AG09309 (cell line): ENCODE data around the gene TOE1.
"Not testable (repeated sequence)": the region's sequence is repeated elsewhere in the genome, so short reads cannot be mapped to it uniquely, and the experiment has no call there.

Source experiments
- DNase-seq: peaks from one replicate; pipeline ENCODE4 v3.0.0-alpha.2; 2010; ENCODE audit warnings: low read depth
- H3K4me3 ChIP-seq: 2 replicates; pipeline ENCODE4 v1.5.1; 2011; ENCODE audit warnings: mild to moderate bottlenecking, low read depth, low read length, moderate library complexity; ENCODE audit not compliant: control insufficient read depth
- TF ChIP-seq, protein P1 (sequence below): IDR thresholded peaks from 2 replicates; pipeline ENCODE4 v1.5.1; 2011; ENCODE audit warnings: mild to moderate bottlenecking, low read depth, low read length, inconsistent platforms; ENCODE audit not compliant: insufficient read depth, control insufficient read depth; ENCODE audit errors: missing control alignments

TOE1 gene

DNA sequence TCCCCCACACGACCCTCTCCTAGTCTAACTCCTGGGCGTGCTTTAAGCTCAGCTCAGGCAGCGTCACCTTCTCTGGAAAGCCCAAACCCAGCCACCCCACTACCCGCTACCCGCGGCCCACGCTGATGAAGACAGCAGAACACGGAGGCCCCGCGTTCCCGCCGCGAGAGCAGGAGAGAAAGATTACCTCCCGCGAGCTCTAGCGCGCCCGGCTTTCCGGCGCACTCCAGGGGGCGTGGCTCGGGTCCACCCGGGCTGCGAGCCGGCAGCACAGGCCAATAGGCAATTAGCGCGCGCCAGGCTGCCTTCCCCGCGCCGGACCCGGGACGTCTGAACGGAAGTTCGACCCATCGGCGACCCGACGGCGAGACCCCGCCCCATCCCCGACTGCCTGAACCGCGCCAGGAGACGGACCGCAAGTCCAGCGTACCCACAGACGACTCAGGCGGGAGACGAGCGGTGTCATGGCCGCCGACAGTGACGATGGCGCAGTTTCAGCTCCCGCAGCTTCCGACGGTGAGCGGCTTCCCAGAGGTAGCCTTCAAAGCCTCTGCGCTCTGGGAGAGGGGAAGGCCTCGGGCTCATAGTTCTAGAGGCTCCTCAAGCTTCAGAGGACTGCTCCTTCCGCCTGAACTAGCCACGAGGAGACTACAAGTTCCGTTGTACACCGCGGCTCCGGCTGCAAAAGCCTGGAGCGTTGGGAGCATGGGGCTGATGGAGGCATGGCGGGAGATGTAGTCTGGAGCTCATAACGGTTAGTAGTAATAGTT is at the start of gene TOE1, which contains the start of gene MUTYH:
Gene TOE1 (plus strand): TSS at position 382 of the 770 bp plus-strand sequence. CDS start 83 bp downstream, at position 465.
Gene MUTYH (minus strand): TSS at position 652 of the 770 bp plus-strand sequence. CDS start 5,935 bp downstream, outside the sequence.
- peak within 1 kb of the TSS; percentile 82 for H3K4me3 ChIP-seq
- TF ChIP-seq, protein P1, sequence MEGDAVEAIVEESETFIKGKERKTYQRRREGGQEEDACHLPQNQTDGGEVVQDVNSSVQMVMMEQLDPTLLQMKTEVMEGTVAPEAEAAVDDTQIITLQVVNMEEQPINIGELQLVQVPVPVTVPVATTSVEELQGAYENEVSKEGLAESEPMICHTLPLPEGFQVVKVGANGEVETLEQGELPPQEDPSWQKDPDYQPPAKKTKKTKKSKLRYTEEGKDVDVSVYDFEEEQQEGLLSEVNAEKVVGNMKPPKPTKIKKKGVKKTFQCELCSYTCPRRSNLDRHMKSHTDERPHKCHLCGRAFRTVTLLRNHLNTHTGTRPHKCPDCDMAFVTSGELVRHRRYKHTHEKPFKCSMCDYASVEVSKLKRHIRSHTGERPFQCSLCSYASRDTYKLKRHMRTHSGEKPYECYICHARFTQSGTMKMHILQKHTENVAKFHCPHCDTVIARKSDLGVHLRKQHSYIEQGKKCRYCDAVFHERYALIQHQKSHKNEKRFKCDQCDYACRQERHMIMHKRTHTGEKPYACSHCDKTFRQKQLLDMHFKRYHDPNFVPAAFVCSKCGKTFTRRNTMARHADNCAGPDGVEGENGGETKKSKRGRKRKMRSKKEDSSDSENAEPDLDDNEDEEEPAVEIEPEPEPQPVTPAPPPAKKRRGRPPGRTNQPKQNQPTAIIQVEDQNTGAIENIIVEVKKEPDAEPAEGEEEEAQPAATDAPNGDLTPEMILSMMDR, result no peak
- peak; percentile 51 for DNase-seq

DNA sequence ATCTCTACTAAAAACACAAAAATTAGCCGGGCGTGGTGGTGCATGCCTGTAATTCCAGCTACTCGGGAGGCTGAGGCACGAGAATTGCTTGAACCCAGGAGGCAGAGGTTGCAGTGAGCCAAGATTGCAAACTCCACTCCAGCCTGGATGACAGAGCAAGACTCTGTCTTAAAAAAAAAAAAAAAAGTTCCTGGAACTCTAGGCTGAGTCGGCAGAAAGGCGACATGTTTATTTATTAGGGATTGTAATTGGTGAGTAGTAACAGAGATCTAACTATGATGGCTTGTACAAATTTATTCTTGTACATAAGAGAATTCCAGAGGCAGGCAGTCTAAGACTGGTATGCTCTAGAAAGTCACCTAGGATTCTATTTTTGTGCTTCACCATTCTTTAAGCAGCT is 49.0 kb upstream of the TOE1 start:
- not testable (repeated sequence) for H3K4me3 ChIP-seq, DNase-seq

DNA sequence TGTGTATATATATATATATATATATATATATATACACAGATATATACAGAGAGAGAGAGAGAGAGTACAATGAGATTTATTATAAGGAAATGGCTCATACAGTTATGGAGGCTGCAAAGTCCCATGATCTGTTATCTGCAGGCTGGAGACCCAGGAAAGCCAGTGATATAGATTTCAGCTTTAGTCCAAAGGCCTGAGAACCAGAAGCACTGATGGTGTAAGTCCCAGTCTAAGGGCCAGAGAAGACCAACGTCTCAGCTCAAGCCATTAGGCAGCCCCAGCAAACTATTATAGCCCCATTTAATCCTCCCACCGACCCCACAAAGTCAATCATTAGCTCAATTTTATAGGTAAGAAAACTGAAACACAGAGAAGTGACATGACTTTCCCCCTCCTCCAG is 48.3 kb upstream of the TOE1 start:
- no peak overlapping the region for H3K4me3 ChIP-seq
- TF ChIP-seq, protein P1, result no peak
- no peak for DNase-seq

DNA sequence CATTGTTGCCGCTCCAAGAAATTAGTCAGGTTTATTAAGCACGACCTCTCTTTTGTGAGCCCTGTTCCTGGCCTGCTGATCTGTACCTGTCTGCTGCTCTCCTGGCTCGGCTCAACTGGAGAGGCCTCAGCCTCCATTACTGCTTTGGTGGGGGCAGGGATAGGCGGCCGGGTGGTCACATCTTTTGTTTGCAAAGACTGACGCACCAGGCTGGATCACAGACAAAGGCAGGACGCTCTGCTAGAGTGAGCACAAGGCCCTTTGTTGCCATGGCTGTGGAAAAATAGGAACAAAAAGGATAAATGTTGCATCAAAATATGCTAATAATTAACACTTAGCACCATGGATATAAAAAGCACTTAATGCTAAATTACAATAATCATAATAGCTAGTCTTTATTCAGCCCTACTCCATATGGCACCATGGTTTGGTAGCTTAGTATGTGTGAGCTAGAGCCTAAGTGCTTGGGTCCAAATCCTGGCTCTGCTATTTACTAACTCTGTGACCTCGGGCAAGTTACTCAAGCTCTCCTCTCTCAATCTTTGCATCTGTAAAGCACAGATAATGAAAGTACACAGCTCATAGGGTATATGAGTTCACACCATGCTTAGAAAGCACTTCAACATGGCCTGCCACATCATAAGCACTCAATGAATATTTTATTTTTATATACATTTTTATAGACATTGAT is 42.2 kb upstream of the TOE1 start:
- H3K4me3 ChIP-seq, result no peak overlapping the region
- DNase-seq, result no peak
- TF ChIP-seq, protein P1, result no peak

DNA sequence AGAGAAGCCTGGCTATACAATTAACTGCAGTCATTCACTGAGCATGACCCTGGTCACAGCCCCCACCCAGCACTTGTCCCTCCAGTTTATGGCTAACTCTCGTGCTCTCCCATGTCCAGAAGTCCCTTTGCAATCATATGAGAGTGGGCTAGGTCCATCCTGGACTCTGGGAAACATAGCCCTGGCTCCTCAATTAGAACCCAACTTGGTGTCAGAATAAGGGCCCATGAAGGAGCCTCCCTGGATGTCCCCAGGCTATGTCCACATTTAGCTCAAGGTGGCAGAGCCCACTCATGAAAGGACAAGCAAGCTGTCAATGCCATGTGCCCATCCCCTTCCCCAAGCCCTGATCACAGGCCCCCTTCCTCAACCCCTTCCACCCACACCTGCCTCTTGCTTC is 40.7 kb upstream of the TOE1 start:
- no peak for DNase-seq
- TF ChIP-seq, protein P1, result no peak
- H3K4me3 ChIP-seq, result no peak overlapping the region

DNA sequence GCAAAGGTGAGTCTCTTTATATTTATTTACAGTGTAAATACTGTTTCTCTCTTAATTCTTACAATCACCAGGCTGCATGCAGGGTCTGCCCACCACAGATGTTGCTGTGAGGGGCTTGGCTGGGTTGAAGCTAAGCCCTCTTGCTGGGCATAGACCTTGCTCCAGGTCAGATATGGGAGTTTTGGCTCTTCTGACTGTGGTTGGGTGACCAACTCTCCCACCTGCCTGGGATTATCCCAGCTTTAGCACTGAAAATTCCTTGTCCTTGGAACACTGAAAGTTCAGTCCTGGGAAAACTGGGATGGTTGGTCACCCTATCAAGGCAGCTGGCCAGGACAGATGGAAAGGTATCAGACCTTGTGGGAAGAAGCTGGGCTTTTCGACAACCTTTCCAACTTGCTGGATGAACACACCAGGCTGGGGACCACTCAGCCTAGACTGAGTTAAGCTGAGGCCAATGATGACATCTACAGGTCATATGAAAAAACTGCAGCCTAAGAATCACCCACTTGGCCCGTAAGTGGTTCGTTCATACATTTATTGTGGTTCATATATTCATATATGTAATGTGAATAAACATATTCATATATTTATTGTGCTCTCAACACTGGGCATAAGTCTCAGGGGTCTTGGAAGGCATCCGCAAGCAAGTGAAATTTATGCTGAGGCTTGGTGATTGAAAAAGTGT is 39.8 kb upstream of the TOE1 start:
- DNase-seq, result peak; percentile 41
- TF ChIP-seq, protein P1, result peak; percentile 73
- H3K4me3 ChIP-seq, result no peak overlapping the region

DNA sequence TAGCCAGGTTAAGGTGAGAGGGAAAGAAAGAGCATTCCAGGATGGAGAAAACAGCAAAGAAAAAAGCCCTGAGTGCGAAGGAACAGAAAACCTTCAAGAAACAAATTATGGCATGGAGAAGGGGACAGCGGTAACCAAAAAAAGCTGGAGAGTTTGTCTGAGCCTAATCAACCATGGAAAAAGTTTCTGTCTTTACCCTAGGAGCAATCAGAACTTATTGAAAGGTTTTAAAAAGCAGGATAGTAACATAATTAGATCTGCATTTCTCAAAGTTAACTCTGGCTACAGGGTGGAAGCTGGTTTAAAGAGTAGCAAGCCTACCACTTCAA is 39.3 kb upstream of the TOE1 start:
- no peak overlapping the region for H3K4me3 ChIP-seq
- DNase-seq, result no peak
- TF ChIP-seq, protein P1, result no peak
